CD4-positive, alpha-beta T cell (primary cell): ENCODE measurements around the gene CPNE4. TPM values are rescaled to one million over a fixed set of nuclear protein-coding genes. Genes with fewer than 3 reads are reported as not detected.

ENCODE experiments used
- ATAC-seq: fragments of 200-7000 bp; cut with Tn5 transposase; one replicate; pipeline ENCODE4 v1.10.0; 2022; ENCODE audit warnings: mild to moderate bottlenecking; ENCODE audit not compliant: poor library complexity
- CTCF ChIA-PET: fragments of 350-600 bp; sonication (Branson Sonifier 250); formaldehyde crosslinking; loops from one replicate; lab custom pipeline; 2021; ENCODE audit warnings: antibody characterized with exemption, inconsistent platforms; lab: Charles Lee
- POLR2A ChIA-PET: fragments of 350-600 bp; sonication (Branson Sonifier 250); formaldehyde crosslinking; loops from one replicate; lab custom pipeline; 2021; ENCODE audit warnings: antibody characterized with exemption, inconsistent platforms; lab: Charles Lee
- DNase-seq, 14 experiments: peaks; one replicate each; pipeline ENCODE4 v3.0.0-alpha.2; 2013 to 2020; ENCODE audit warnings: mixed read lengths in 2 of 14
- H3K27ac ChIP-seq, 2 donors: one replicate each; pipeline versions ENCODE4 v1.5.1 to v1.7.0; 2013; ENCODE audit warnings: low read length in 2 of 2, low read depth in 1 of 2, mild to moderate bottlenecking in 1 of 2
- H3K27me3 ChIP-seq, 2 experiments: 1 replicate in 1 of 2; 2 replicates in 1 of 2; pipeline versions ENCODE4 v1.6.1 to v1.7.0; 2013; ENCODE audit warnings: low read length in 2 of 2, control low read depth in 1 of 2, mild to moderate bottlenecking in 1 of 2, moderate library complexity in 1 of 2; ENCODE audit not compliant: insufficient read depth in 2 of 2, control insufficient read depth in 1 of 2
- H3K36me3 ChIP-seq: one replicate; pipeline ENCODE4 v1.6.1; 2013; ENCODE audit warnings: low read length, control low read depth; ENCODE audit not compliant: insufficient read depth
- H3K4me1 ChIP-seq: one replicate; pipeline ENCODE4 v1.6.1; 2013; ENCODE audit warnings: low read length, control low read depth; ENCODE audit not compliant: insufficient read depth
- H3K4me3 ChIP-seq: one replicate; pipeline ENCODE4 v1.5.1; 2013; ENCODE audit warnings: mild to moderate bottlenecking, low read length, moderate library complexity
- H3K9me3 ChIP-seq, 2 experiments: 1 replicate in 1 of 2; 2 replicates in 1 of 2; pipeline versions ENCODE4 v1.6.1 to v1.7.0; 2013; ENCODE audit warnings: low read length in 2 of 2, mild to moderate bottlenecking in 2 of 2, control low read depth in 1 of 2, moderate library complexity in 1 of 2; ENCODE audit not compliant: control insufficient read depth in 1 of 2, insufficient read depth in 1 of 2
- H3K27ac Mint-ChIP-seq: one replicate; pipeline ENCODE4 v1.8.0; 2020; ENCODE audit warnings: mixed read lengths
- H3K27me3 Mint-ChIP-seq: one replicate; pipeline ENCODE4 v1.8.0; 2021; ENCODE audit warnings: mixed read lengths
- H3K36me3 Mint-ChIP-seq: one replicate; pipeline ENCODE4 v1.8.0; 2021; ENCODE audit warnings: low read depth, mixed read lengths
- H3K4me1 Mint-ChIP-seq: one replicate; pipeline ENCODE4 v1.8.0; 2021; ENCODE audit warnings: low read depth, mixed read lengths
- H3K4me3 Mint-ChIP-seq: one replicate; pipeline ENCODE4 v1.8.0; 2020; ENCODE audit warnings: mild to moderate bottlenecking, mixed read lengths
- H3K9me3 Mint-ChIP-seq: one replicate; pipeline ENCODE4 v1.8.0; 2020; ENCODE audit warnings: mixed read lengths
- CTCF ChIP-seq: fragments of 200-600 bp; IDR thresholded peaks from one replicate; pipeline ENCODE4 v1.8.0; 2022; ENCODE audit warnings: antibody characterized with exemption, mild to moderate bottlenecking
- intact Hi-C, 2 experiments: fragments of 100-400 bp; cut with DNase I in 1 of 2; cut with micrococcal nuclease in 1 of 2; formaldehyde crosslinking; loops; one replicate each; pipeline versions ENCODE4 v1.15.1 to v1.9.0; 2023 to 2025; cut with DNase I, micrococcal nuclease
- total RNA-seq, 174 experiments: library from RNA in 2 of 174; stranded (reverse) in 2 of 174; gene quantifications; one replicate each; pipeline ENCODE4 v1.2.3 and lab custom pipeline; 2021 to 2026

The CPNE4 gene
- total RNA-seq, 2 experiments from 2014 or later: not detected

DNA sequence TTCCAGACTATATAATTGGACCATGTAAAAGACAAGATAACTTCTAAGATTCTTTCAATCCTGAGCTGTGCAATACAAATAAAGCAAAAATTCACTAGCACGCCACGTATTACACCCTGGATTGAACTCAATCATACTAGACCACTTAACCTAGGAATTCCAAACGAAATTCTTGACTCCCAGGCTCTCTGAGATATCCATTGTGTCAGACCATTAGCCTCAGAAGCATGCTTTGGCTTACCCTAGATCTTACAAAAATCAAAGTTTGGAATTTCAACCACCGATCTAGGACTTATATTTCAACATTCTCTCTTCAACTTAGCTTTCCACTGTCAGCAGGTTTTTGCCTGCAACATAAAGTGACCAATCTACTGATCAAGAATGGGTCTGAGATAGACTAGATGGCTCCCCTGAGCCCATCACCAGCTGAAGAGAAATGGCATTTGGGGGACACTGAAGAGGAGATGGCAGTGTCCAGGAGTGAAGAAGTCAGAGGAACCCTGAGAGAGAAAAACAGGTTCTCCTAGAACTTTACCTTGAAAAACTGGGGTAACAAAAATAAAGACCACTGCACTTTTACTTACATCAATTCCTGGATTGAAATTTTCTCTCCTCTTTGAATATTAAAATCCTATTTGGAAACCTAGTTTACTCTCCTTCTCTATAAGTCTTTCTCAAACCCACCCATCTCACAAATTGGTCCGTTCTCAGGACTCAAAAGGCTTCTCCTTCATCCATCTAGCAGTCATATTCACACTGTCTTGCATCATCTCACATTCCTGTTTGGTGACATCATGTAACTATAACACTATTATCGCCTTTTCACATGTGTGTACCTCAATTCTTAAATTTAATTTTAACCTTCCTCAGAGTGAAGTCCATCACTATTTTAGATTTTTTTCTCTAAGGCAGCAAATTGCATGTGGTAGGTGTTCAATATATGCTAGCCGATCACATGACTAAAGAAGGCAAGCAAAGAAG lies 18.5 kb downstream of the CPNE4 start:
- H3K27ac ChIP-seq: no peak overlapping the region
- Mint-ChIP-seq H3K27me3 (peaks cover 31% of the 10 kb centered on the region), H3K4me3 (no peak overlapping the region), H3K27ac (no peak overlapping the region), H3K9me3 (no peaks in the 10 kb centered on the region), H3K36me3 (no peaks in the 10 kb centered on the region), H3K4me1 (no peaks in the 10 kb centered on the region)
- intact Hi-C loops: no loop called here
- H3K27me3 ChIP-seq: peaks cover 3 to 5% of the 10 kb centered on the region in 2 experiments
- no peak for ATAC-seq
- TF ChIP-seq CTCF: no peak
- CTCF ChIA-PET: no interaction called here
- no peaks in the 10 kb centered on the region for H3K4me1 ChIP-seq
- no peaks in the 10 kb centered on the region for H3K36me3 ChIP-seq
- H3K4me3 ChIP-seq: no peak overlapping the region
- DNase-seq: no peak
- no peaks in the 10 kb centered on the region for H3K9me3 ChIP-seq
- POLR2A ChIA-PET: no interaction called here

DNA sequence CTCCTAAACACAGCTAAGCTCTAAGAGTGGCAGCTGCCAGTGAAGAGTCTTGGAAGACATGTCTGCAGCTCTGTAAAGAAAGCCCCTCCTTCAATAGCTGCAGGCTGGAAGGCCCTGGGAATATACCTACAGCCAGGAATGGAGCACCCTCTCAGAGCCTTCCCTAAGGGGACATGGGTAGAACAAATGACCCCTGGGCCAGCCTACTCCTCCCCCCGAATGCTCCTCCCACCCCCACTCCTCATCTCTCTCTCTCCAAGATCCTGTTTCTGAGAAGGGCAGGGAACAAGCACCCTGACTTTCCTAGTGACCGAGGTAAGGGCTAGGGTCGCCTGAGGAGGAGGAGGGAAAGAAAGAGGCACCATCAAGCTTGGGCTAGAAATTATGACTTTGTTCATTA lies 20.7 kb downstream of the CPNE4 start:
- H3K27ac ChIP-seq: no peak overlapping the region
- CTCF ChIA-PET: no interaction called here
- H3K9me3 Mint-ChIP-seq: no peaks in the 10 kb centered on the region
- no peaks in the 10 kb centered on the region for H3K36me3 ChIP-seq
- POLR2A ChIA-PET: no interaction called here
- H3K4me1 ChIP-seq: no peaks in the 10 kb centered on the region
- DNase-seq: no peak
- H3K4me1 Mint-ChIP-seq: no peaks in the 10 kb centered on the region
- H3K27ac Mint-ChIP-seq: no peak overlapping the region
- peaks cover 24% of the 10 kb centered on the region for H3K27me3 Mint-ChIP-seq
- ATAC-seq: no peak
- no peaks in the 10 kb centered on the region for H3K9me3 ChIP-seq
- H3K36me3 Mint-ChIP-seq: no peaks in the 10 kb centered on the region
- intact Hi-C loops: no loop called here
- no peak overlapping the region for H3K4me3 Mint-ChIP-seq
- TF ChIP-seq CTCF: no peak
- H3K4me3 ChIP-seq: no peak overlapping the region
- H3K27me3 ChIP-seq: peaks cover 5 to 9% of the 10 kb centered on the region in 2 experiments

DNA sequence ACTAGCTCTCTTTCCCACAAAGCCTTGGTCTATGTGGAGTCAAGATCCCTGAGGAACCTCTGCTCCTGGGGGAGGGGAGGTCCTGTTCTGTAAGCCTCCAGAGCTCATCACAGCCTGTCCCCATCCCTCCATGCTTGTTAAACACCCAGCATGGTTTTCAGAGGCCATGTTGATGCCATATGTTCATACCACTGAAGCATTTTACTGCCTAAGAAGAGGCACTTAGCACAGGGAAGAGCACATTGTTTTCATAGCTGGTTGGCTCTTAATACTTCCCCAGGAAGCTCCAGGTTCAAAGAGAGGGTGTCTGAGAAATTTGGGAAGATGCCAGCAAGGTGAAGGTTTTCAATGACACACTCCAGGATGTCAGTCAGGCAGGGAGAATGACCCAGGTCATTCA lies 25.6 kb downstream of the CPNE4 start:
- no peak overlapping the region for H3K27ac Mint-ChIP-seq
- DNase-seq (no peak), ATAC-seq (no peak)
- Histone ChIP-seq H3K27ac (no peak overlapping the region), H3K4me3 (no peak overlapping the region), H3K9me3 (no peaks in the 10 kb centered on the region), H3K36me3 (no peaks in the 10 kb centered on the region), H3K27me3 (peaks cover 0 to 8% of the 10 kb centered on the region in 2 experiments), H3K4me1 (no peaks in the 10 kb centered on the region)
- intact Hi-C loops: no loop called here
- POLR2A ChIA-PET: no interaction called here
- peaks cover 13% of the 10 kb centered on the region for H3K27me3 Mint-ChIP-seq
- no peaks in the 10 kb centered on the region for H3K36me3 Mint-ChIP-seq
- H3K9me3 Mint-ChIP-seq: no peaks in the 10 kb centered on the region
- CTCF ChIA-PET: no interaction called here
- no peak for TF ChIP-seq CTCF
- no peak overlapping the region for H3K4me3 Mint-ChIP-seq
- no peaks in the 10 kb centered on the region for H3K4me1 Mint-ChIP-seq
